MCF 10A (cell line): ENCODE results near the gene ARHGAP27. TPM values are rescaled to one million over a fixed set of nuclear protein-coding genes. Genes with fewer than 3 reads are reported as not detected.

Experiments
- BruUV-seq: library from RNA; stranded (reverse); fragments of 400-500 nt; replicated peaks from 2 replicates; lab custom pipeline; 2021; lab: Mats Ljungman, UMichigan
- CTCF ChIA-PET: fragments of 300-600 bp; sonication (Branson Sonifier 250); formaldehyde crosslinking; extraction: SDS; loops from one replicate; lab custom pipeline; 2021; ENCODE audit warnings: antibody characterized with exemption, inconsistent platforms; lab: Yijun Ruan, JAX
- POLR2A ChIA-PET: fragments of 300-600, 350-650 bp; sonication (Branson Sonifier 250); formaldehyde crosslinking; extraction: SDS; loops from one replicate; lab custom pipeline; 2020; ENCODE audit warnings: antibody characterized with exemption, inconsistent platforms; lab: Yijun Ruan, JAX
- DNase-seq: peaks from one replicate; pipeline ENCODE4 v3.0.0-alpha.2; 2018; ENCODE audit not compliant: unreplicated experiment
- H3K27ac Mint-ChIP-seq: one replicate; pipeline ENCODE4 v1.8.0; 2022; ENCODE audit warnings: mild to moderate bottlenecking, low read depth, mixed read lengths; ENCODE audit not compliant: unreplicated experiment
- H3K27me3 Mint-ChIP-seq: one replicate; pipeline ENCODE4 v1.8.0; 2022; ENCODE audit warnings: mixed read lengths; ENCODE audit not compliant: insufficient read depth, unreplicated experiment
- H3K36me3 Mint-ChIP-seq: one replicate; pipeline ENCODE4 v1.8.0; 2022; ENCODE audit warnings: mild to moderate bottlenecking, moderate library complexity, mixed read lengths; ENCODE audit not compliant: insufficient read depth, unreplicated experiment
- H3K4me1 Mint-ChIP-seq: one replicate; pipeline ENCODE4 v1.8.0; 2022; ENCODE audit warnings: mixed read lengths; ENCODE audit not compliant: insufficient read depth, unreplicated experiment
- H3K4me3 Mint-ChIP-seq: one replicate; pipeline ENCODE4 v1.8.0; 2022; ENCODE audit warnings: mild to moderate bottlenecking, moderate library complexity, mixed read lengths; ENCODE audit not compliant: unreplicated experiment
- H3K9me3 Mint-ChIP-seq: one replicate; pipeline ENCODE4 v1.8.0; 2022; ENCODE audit warnings: mixed read lengths; ENCODE audit not compliant: unreplicated experiment
- CTCF ChIP-seq: fragments of 200-600 bp; IDR thresholded peaks from one replicate; pipeline ENCODE4 v1.8.0; 2022; ENCODE audit warnings: antibody characterized with exemption, mild to moderate bottlenecking; ENCODE audit not compliant: unreplicated experiment
- intact Hi-C: fragments of 100-400 bp; cut with micrococcal nuclease; formaldehyde crosslinking; loops from 2 replicates; pipeline ENCODE4 v1.14.1; 2022
- total RNA-seq: library from RNA; stranded (reverse); gene quantifications from 2 replicates; pipeline ENCODE4 v1.2.3, GENCODE V29; 2022

ARHGAP27 gene
- total RNA-seq, 1 experiment from 2014 or later: 30.5 TPM

- TF ChIP-seq CTCF: no peak
- DNase-seq: peak; percentile 77
- CTCF ChIA-PET: interaction anchor here (0.5 to 1.4 kb wide), 2 partner anchors 12 to 124 kb away, joined by 3 to 6 read pairs; no protein-coding TSS in a partner anchor
- intact Hi-C loops: no loop called here
- peaks cover 23% of the 10 kb centered on the region for H3K36me3 Mint-ChIP-seq
- peaks cover 20% of the 10 kb centered on the region for H3K4me1 Mint-ChIP-seq
- H3K4me3 Mint-ChIP-seq: peak overlapping the region; percentile 38
- no TSS peak for BruUV-seq
- H3K27ac Mint-ChIP-seq: peak overlapping the region; percentile 66
- no peaks in the 10 kb centered on the region for H3K9me3 Mint-ChIP-seq
- POLR2A ChIA-PET: interaction anchor here (0.6 to 1.3 kb wide), 10 partner anchors 9 to 288 kb away, joined by 3 to 21 read pairs (median 3); partner anchors contain the start of gene PLEKHM1
- no peaks in the 10 kb centered on the region for H3K27me3 Mint-ChIP-seq
These were observed 7.6 kb upstream of the ARHGAP27 start for GRCh38 chr17:45440161-45440778.

- no peak for TF ChIP-seq CTCF
- CTCF ChIA-PET: interaction anchor here (1.2 kb wide), 1 partner anchor 220 kb away, joined by 4 read pairs; no protein-coding TSS in a partner anchor
- no peaks in the 10 kb centered on the region for H3K27me3 Mint-ChIP-seq
- peak overlapping the region; percentile 66 for H3K27ac Mint-ChIP-seq
- peaks cover 20% of the 10 kb centered on the region for H3K4me1 Mint-ChIP-seq
- H3K4me3 Mint-ChIP-seq: peak overlapping the region; percentile 13
- H3K36me3 Mint-ChIP-seq: peaks cover 15% of the 10 kb centered on the region
- intact Hi-C loops: no loop called here
- peak; percentile 12 for DNase-seq
- no TSS peak for BruUV-seq
- no peaks in the 10 kb centered on the region for H3K9me3 Mint-ChIP-seq
- POLR2A ChIA-PET: interaction anchor here (0.7 to 1.3 kb wide), 2 partner anchors 8 to 132 kb away, joined by 3 to 21 read pairs; no protein-coding TSS in a partner anchor
These were observed 6.4 kb upstream of the ARHGAP27 start for GRCh38 chr17:45438931-45439610.

- ChIA-PET CTCF (no interaction called here), POLR2A (no interaction called here)
- H3K4me3 Mint-ChIP-seq: no peak overlapping the region
- H3K9me3 Mint-ChIP-seq: no peaks in the 10 kb centered on the region
- DNase-seq: no peak
- TF ChIP-seq CTCF: no peak
- peaks cover 15% of the 10 kb centered on the region for H3K36me3 Mint-ChIP-seq
- peaks cover 20% of the 10 kb centered on the region for H3K4me1 Mint-ChIP-seq
- intact Hi-C loops: no loop called here
- no TSS peak for BruUV-seq
- H3K27me3 Mint-ChIP-seq: no peaks in the 10 kb centered on the region
- H3K27ac Mint-ChIP-seq: no peak overlapping the region
These were observed 5.0 kb upstream of the ARHGAP27 start for GRCh38 chr17:45437465-45438283.
